Fibroblast of the conjunctiva (primary cell): ENCODE results near the gene HSD17B1.
"Not testable (repeated sequence)": the region's sequence is repeated elsewhere in the genome, so short reads cannot be mapped to it uniquely, and the experiment has no call there.

Source experiments
- DNase-seq: peaks from one replicate; pipeline ENCODE4 v3.0.0-alpha.2; 2010; ENCODE audit warnings: low read depth

The HSD17B1 gene

DNA sequence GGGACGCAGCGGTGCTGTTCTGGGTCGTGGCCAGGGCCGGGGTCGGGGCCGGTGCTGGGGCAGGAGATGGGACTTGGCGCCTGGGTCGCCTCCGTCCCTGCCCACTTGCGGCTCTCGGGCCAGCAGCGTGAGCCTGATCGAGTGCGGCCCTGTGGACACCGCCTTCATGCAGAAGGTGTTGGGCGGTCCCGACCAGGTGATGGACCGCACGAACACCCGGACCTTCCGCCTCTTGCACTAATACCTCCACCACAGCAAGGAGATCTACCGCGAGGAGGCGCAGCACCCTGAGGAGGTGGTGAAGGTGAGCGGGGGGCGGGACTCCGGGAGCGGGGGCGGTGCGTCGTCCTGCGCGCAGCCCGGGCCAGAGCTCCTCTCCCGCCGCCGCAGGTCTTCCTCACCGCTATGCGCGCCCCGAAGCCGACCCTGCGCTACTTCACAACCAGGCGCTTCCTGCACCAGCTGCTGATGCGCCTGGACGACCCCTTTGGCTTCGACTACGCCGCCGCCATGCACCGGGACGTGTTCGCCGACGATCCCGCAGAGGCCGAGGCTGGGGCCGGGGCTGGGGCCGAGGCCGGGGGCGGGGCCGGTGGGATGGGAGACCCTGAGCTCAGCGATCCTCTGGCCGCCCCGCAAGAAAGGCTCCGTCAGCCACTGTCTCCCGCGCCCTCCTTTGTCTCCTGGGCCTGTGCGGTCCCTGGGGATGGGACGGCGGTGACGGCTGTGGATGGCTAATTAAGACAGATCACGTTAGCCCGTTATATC, 4.5 kb upstream of the HSD17B1 start:
- DNase-seq, result no peak

GRCh38 chr17:42548993-42549755, 3.5 kb upstream of the HSD17B1 start:
- no peak for DNase-seq

- DNase-seq, result no peak
Observed at GRCh38 chr17:42553161-42553818, 567 bp downstream of the HSD17B1 start.

GRCh38 chr17:42553866-42554249, 1.1 kb downstream of the HSD17B1 start:
- no peak for DNase-seq

- peak; percentile 28 for DNase-seq
Observed at GRCh38 chr17:42554250-42555121, 1.8 kb downstream of the HSD17B1 start.

- DNase-seq, result no peak
Observed at GRCh38 chr17:42555122-42555622, 2.4 kb downstream of the HSD17B1 start.

GRCh38 chr17:42555961-42556617, 3.4 kb downstream of the HSD17B1 start:
- not testable (repeated sequence) for DNase-seq

DNA sequence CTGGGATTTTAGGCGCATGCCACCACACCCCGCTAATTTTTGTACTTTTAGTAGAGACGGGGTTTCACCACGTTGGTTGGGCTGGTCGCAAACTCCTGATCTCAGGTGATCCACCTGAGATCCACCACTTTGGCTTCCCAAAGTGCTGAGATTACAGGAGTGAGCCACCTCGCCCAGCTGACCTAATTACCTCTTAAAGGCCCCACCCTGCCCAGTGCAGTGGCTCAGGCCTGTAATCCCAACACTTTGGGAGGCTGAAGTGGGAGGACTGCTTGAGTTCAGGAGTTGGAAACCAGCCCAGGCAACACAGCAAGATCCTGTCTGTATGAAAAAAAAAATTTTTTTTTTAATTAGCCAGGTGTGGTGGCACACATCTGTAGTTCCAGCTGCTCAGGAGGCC, 6.4 kb downstream of the HSD17B1 start:
- no peak for DNase-seq

DNA sequence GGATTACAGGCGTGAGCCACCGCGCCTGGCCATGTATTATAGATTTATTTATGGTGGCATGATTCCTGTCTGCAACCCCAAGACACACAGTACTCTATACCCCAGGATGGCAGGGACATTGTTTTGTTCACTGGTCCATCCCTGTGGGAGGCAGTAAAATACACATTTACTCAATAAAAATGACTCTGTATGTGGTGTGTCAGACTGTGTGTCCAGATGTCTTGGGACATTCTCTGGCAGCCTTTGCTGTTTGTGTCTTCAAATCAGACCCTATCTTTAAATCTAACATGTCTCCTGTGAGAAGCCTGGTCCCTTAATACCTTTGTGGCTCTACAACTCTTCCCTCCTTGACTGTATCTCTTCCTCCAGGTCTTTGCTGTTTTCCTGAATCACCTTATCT, 7.5 kb downstream of the HSD17B1 start:
- DNase-seq, result no peak

GRCh38 chr17:42561897-42562387, 9.2 kb downstream of the HSD17B1 start, which contains the start of gene COASY:
COASY (plus strand) TSS chr17:42562148; CDS start chr17:42562623, 475 bp downstream.
- DNase-seq, result peak; percentile 96

- DNase-seq, result no peak
Observed at GRCh38 chr17:42562388-42563142, 9.8 kb downstream of the HSD17B1 start.

GRCh38 chr17:42563143-42563509, 10.4 kb downstream of the HSD17B1 start:
- DNase-seq, result no peak

GRCh38 chr17:42563543-42563942, 10.8 kb downstream of the HSD17B1 start:
- DNase-seq, result no peak

DNA sequence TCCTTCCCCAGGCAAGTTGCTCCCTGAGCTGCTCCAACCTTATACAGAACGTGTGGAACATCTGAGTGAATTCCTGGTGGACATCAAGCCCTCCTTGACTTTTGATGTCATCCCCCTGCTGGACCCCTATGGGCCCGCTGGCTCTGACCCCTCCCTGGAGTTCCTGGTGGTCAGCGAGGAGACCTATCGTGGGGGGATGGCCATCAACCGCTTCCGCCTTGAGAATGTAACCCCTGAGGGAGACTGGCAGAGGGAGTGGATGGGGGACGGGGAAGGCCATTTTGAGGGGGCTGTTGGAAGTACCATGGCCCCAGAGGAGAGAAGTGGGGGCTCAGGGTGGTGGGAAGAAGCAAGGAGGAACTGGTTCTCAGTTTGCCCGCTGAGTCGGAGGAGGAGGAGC, 11.2 kb downstream of the HSD17B1 start:
- DNase-seq, result no peak

- no peak for DNase-seq
Observed at GRCh38 chr17:42564815-42565522, 12.2 kb downstream of the HSD17B1 start.

DNA sequence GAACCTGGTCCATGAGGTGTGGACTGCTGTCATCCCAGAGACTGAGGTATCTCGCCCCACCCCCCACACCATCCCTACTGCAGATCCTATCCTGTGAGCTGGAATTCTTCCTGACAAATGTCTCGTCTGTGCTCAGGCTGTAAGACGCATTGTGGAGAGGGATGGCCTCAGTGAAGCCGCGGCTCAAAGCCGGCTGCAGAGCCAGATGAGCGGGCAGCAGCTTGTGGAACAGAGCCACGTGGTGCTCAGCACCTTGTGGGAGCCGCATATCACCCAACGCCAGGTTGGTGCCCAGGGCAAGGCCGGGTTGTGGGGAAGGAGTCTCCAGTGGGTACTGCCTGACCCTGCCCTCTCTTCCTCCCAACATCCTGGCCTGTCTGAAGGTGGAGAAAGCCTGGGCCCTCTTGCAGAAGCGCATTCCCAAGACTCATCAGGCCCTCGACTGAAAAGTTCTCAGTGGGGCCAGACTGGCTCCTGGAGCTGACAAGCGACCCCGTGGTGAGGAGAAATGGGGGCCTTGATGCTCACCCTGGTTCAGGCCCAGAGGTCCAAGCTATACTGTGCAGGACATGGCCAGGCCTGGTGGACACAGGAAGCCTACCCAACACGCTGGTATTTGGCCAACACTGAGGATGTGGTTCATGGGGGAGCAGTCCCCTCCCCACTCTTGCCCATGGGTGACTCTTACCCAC, 12.9 kb downstream of the HSD17B1 start:
- DNase-seq, result no peak

- no peak for DNase-seq
Observed at GRCh38 chr17:42566215-42566882, 13.6 kb downstream of the HSD17B1 start.

- peak; percentile 88 for DNase-seq
Observed at GRCh38 chr17:42566883-42567573, 14.3 kb downstream of the HSD17B1 start, which contains the start of gene MLX. MLX (plus strand) TSS chr17:42567100; CDS start chr17:42567125, 25 bp downstream.
